GM18861 (cell line): ENCODE measurements around the gene MAD1L1.
"Not testable (repeated sequence)": the region's sequence is repeated elsewhere in the genome, so short reads cannot be mapped to it uniquely, and the experiment has no call there.

Experiments
- ATAC-seq: cut with Tn5 transposase; IDR thresholded peaks from one replicate; pipeline ENCODE4 v1.9.1; 2021; ENCODE audit not compliant: unreplicated experiment

The MAD1L1 gene

DNA sequence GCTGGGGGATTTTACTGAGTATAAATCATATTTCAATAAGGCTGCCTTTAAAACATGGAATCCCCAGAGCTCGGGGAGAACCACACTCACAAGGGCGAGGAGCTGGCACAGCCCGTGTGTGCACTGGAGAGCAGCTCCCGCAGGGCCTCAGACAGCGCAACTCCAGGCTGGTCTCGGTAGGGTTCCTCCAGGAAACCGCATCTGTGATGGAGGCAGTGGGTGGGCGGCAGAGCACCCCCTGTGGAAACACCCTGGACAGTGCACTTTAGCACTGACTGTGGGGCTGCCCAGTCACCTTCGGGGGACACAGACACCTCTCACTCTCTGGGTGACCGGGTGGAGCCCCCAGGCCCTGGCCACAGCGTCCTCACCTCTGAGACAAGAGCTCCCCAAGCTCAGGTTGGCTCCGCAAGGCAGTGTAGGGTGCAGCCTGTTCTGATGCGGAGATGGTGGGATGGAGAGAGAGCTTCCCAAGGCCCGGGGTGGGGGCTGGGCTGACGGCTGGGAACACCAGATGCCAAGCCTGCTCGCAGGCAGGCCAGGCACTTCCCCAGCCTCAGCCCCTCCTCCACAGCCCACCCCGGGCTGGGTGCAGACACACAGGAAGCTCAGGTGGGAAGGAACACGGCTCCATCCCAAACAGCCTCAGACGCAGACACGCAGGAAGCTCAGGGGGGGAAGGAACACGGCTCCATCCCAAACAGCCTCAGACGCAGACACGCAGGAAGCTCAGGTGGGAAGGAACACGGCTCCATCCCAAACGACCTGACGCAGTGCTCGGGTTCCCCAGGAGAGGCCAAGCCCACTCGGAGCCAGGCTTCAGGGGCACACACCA, 224.4 kb downstream of the MAD1L1 start:
- ATAC-seq: no peak

DNA sequence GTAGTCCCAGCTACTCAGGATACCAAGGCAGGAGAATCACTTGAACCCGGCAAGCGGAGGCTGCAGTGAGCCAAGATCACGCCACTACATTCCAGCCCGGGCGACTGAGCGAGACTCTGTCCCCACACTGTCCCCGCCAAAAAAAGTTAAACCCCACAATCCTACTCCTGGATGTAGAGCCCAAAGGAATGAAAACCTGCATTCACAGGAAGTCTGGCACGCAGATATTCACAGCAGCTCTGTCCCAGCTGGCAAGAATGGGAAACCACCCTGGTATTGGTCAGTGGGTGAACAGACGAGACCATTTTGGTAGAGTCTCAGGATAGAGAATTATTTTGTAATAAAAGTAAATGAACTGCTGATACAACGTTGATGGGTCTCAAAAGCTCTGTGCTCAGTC, 225.2 kb downstream of the MAD1L1 start:
- ATAC-seq: no peak

DNA sequence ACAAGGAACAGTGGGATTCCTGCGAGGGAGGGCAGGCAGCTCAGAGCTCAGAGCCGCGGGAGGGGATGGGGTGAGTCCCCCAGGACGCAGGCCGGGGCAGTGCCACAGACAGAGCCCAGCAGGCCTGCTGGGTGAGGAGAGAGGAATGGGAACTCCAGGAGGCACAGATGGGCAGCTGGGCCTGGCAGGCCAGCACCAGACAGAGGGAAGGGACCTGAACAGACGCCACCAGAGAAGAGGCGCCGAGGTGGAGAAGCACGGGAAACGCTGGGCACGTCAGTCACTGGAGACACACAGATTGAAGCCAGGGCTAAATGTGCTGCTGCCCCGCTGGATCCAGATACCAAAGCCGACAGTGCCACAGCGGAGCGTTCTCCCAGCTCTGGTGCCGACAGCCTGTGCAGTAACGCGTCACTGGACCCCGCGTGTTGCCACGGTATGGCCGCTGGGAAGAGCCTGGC, 225.8 kb downstream of the MAD1L1 start:
- ATAC-seq: no peak

DNA sequence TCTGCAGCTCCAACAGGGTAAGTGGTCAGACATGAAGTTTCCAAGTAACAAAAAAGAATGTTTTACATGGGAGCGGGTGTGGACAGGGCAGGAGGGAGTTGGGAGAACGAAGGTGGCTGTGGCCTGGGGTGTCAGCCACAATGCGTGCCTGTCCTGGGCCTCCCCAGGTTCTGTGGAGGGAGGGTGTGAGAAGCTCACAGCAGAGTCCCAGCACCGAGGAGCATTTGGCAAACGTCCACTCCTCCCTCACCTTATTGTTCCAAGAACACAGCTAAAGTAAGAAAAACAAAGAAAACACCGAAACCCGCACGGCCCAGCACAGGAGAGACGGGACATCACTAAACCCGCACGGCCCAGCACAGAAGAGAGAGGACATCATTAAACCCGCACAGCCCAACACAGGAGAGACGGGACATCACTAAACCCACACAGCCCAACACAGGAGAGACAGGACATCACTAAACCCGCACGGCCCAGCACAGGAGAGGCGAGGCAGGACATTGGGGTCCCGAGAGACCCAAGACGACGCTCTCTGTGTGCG, 226.4 kb downstream of the MAD1L1 start:
- no peak for ATAC-seq

DNA sequence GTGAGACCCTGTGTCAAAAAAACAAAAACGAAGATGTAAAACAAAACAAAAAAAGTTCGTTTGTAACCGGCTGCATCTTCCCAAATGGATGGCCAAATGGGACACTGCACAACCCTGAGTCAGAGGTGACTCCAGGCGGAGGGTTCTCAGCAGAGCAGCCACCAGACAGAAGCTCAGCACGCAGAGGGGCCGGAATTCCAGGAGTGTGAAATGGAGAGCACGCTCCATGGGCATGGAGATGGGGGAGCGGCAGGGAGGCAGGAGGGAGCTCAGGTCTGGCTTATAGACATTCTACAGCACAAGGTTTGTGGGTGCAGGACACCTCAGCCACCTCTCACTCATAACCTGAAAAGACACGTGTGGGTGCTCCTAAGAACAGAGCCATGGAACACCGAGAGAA, 227.0 kb downstream of the MAD1L1 start:
- no peak for ATAC-seq

DNA sequence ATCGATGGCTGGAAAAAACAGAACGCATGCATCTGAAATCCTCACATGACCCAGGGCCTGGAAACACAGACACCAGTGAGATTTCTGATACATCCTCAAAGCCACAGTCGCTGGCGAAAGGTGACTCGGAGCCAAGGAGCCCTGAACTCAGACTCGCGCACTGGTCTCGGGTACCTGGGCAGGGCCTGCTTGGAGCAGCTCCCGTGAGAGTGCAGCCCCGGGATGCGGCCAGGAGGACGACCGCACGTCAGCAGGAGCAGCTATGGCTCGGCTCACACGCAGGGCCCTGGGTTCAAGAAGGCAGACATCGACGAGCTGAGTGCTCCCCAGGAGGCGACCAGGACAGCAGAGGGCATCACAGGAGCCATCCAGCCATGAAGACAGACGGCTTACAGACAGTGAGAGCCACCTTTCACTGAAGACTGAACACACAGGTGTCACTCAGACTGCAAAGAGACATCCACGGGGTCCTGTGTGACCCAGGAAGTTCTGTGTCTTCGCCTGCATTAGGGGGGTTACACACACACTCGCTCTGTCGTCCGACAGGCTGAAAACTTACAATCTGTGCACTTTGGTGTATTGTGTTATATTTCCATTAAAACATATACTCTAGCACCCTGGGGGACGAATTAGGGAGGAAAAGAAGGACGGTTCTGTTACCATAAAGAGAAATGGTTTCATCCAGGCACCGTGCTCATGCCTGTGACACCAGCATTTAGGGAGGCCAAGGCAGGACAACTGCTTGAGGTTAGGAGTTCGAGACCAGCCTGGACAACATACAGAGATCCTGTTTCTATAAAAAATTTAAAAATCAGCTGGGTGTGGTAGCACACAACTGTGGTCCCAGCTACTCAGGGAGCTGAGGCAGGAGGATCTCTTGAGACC, 227.7 kb downstream of the MAD1L1 start:
- ATAC-seq: no peak

DNA sequence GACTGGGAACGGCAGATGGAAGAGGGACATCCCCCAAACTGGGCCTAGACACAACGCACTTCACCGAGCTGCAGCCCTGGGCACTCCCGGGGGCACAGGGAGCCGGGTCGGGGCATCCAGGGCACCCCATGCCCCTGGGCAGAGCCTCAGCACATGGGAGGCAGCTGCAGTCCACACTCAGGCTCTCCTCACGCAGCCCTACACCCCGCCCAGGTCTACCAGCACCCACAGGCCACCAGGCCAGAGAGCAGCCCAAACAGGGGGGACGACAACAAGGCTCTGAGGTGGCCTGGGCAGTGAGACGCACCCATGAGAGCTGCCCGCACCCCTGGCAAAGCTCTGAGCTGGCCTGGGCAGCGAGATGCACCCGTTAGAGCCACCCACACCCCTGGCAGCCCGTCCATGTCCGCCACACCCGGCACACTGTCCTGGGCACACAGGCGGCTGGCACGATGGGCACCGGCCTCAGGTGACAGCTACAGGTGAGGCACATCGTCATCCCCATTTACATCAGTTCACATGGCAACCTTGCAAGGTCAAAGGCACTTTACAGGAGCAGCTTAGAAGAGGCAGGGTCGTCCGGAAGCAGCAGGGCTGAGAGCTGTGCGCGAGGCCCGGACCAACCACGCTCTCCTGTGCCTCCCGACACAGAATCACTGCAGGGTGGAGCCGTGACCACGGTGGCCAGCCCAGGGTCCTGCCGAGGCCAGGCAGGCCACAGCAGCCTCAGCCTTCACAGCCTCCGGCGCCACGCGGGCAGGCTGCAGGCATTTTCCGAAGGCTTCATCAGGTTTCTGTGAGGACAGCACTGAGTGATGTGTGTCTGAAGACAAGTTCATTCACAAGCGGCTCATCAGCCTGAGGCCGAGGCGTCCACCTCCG, 228.6 kb downstream of the MAD1L1 start:
- ATAC-seq: no peak

DNA sequence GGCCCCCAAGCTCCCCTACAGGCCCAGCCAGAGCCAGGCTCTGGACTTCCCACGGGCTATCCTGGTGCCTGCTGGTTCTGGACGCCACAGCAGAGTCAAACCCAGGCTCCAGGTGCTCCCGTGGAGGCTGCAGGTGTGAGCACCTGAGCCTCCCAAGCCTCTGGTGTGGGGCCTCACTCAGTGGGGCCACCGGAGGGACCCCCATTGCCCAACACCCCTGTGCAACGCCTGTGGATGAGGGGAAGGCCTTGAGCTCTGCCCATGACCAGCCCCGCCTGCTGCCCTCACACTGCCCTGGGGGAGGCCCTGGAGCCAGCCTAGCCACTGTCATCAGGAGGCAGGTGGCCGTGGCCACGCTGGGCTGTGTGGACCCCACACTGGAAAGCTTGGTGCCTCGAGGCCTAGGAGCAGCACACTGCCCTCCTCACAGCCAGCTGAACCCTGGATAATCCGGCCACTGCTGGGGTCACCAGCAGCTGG, 229.3 kb downstream of the MAD1L1 start:
- no peak for ATAC-seq

DNA sequence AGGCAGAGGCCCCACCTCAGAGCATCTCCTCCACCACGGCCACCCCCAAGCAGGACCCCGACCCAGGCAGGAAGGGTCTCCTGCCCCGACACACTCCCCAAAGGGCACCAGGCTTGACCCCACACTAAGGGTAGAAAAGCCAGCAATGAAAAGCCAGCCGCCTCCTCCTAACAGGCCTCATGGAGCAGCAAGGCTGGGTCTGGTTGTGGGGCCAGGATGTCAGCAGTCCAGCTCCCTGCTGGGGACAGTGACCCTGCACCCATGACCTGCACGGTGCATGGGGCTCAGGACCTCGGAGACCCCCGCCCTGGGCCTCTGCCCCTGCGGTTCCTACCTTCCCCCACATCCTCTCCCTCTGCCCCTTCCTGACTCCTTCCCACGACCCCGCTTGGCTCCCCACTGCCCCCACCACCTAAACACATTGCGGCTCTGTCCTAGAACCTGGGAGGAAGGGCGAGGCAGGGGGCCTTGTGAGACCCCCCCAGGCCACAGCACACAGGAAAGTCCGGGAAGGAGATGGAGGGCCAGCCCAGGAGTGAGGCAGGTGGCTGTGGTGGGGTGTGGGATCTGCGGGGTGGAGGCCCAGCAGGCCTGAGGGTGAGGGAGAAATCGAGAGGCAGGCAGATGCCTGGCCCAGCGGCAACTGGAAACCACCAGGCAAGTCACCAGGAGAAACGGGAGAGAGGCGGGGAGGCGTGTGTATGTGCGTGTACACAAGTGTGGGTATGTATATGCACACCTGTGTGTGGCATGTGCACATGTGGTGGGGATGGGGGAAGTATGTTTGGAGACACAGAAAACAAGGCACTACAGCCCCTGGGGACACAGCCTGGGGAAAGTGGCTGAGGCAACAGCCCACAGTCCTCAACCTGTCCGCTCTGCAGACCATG, 229.9 kb downstream of the MAD1L1 start:
- no peak for ATAC-seq

DNA sequence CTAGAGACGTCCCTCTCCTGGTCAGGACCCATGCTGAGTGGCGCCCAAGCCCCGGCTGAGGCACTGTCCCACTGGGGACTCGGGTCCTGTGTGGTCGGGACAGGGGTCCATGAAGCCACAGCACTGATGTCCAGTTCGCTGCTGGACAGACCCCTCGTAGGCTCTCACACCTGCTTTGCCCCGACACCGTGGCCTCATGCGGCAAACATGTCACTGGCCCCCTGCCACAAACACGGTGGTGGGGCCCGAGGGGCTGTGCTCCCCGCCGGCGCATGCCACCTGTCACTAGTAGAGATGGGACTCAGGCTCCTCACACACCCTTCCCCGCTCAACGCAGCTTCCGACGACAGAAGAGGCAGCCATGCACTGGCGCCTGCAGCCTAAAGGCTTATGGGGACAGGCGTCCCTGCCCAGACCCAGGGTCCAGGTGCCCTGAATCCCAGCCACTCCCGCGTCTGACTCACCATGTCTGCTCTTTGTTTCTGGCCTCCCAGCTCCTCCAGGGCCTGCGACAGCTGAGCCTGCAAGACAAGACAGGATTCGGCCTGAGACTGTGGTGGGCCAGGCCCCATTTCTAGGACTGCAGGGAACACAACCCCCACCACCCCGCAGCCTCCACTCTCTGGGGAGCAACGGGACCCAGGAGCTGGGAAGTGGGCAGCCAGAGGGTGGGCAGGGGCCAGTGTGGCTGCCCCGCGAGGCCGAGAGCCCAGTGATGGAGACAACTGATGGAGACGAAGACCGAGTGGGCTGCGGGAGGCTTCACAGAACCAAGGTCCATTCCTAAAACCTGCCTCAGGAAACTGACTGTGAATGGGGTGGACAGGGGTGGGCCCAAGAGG, 230.9 kb downstream of the MAD1L1 start:
- ATAC-seq: no peak

DNA sequence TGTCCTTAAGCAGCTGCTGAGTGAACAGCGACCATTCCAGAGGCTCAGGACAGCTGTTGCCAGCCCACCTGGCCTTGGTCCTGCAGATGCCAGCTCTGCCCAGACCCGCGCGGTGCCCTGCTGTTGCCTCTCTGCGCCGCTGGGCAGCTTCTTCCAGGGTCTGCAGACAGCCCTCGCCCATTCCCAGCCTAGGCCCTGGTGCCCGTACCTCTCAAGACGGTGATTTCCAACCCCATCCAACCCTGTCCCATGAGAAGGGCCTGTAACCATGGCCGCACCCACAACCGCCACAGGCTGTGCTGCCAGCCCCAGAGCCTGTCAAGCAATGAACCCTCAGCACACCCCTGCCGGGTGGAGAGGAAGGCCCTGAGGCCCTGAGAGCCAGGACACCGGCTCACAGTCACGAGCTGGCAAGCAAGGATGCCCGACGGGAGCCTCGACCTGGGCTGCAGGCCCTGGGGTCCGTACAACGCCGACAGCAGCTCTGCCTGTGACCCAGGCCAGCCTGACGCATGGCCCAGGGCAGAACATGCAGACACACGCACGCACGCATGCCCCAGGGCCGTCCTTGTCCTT, 231.9 kb downstream of the MAD1L1 start:
- ATAC-seq: no peak

DNA sequence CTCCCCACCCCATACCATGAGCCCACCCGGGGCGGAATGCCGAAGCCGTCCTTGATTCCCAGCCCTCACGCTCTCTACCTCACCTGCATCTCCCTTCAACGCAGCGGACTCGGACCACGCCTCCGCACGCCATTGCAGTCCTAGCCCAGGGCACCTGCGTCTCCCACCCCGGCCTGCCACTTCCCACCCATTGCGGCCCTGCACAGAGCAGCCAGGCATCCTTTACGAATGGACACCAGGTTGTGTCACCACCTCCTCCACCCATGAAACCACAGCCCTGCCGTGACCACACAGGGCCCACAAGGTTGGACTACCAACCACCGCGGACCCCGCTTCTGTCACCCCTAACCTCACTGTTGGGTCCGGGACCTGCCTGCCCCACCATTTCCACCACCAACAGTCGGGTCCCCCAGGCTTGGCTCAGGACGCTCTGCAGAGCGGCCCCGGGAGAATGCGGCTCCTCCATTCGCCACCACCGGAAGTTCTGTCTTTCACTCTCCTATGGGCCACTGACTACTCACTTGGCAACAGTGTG, 232.5 kb downstream of the MAD1L1 start:
- ATAC-seq: no peak

DNA sequence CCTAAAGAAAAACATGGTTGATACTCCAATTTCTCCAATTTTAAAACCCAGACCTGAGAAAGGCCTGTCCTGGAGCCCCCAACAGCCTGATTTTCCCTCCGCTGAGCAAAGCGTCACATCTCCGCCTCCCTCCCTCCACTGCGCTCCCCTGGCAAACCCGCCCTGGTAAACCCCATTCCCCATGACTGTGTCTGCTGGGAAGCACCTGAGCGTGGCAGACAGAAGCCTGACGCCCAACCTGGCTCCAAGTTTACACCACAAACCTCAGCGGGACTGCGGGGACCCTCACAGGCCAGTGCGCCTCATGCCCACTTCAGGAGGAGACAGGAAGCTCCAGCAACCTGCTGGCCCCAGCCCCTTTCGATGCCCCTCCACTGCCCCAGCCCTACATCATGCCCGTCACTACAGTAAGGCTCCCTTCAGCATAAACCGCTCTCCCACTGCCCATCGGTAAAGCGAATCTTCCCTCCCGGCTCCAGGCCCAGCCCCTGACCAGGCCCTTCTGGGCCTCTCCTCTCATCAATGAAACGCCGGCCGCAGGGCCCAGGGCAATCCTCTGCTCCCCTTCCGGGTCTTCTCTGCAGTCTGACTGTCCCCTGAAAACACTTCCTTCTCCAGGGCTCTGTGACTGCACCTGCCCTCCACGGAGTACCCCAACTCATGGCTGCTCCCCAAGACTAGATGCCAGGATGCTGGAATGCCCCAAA, 233.3 kb downstream of the MAD1L1 start:
- ATAC-seq: no peak

DNA sequence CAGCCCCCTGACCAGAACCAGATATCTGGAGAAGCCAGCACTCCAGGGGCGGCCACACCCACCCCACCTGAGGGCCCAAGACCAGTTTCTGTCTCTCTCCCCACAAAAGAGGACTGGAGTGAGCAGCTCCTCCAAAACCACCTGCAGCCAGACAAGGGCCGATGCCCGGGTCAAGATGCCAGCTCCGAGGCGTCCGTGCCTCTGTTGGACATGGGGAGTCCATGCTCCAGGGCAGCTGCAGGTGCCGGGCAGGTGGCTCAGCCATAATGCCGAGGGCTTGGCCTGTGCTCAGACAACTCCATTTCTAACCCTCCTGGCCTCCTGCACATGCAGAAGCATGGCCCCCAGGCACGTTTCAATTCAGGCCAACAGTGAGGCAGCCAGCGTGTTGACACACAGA, 234.6 kb downstream of the MAD1L1 start:
- ATAC-seq: no peak

DNA sequence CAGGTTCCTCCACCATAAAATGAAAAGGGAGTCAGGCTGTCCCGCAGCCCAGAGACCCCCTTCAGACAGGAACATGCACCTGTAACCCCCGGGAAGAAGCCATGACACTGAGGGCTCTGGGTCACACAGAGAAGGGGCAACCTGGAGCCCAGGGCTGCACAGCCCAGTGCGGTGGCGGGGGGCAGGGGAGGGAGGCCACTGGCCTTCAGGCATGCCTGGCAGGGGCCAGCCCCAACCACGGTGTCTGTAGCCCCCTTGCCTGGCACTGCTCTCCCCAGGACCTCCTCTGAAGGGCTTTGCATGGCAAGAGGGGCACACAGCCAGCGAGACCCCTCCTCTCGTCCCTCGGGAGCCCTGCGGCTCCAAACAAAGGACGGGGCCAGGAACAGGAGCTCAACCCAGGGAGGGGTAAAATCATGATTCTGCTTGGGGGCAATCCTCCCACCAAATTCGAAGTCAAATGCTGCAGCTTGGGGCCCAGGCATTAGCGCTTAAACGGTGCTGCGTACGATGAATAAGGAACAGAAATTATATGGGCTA, 235.1 kb downstream of the MAD1L1 start:
- no peak for ATAC-seq

DNA sequence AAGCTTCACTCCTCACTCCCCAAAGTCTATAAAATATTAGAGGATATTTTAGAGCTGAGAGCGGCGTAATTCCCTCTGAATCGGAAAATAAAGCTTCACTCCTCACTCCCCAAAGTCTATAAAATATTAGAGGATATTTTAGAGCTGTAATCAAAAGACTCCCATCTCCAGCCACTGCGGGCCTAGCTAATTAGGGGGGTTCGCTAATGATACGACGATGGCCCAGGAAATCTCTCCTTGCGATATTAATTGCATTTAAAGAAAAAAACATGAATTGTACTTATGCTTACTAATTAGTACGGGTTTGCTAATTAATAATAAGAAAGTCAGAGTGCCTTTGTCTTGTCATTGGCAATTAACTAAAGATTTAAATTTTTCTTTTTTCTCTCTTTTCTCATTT, 235.9 kb downstream of the MAD1L1 start:
- no peak for ATAC-seq

DNA sequence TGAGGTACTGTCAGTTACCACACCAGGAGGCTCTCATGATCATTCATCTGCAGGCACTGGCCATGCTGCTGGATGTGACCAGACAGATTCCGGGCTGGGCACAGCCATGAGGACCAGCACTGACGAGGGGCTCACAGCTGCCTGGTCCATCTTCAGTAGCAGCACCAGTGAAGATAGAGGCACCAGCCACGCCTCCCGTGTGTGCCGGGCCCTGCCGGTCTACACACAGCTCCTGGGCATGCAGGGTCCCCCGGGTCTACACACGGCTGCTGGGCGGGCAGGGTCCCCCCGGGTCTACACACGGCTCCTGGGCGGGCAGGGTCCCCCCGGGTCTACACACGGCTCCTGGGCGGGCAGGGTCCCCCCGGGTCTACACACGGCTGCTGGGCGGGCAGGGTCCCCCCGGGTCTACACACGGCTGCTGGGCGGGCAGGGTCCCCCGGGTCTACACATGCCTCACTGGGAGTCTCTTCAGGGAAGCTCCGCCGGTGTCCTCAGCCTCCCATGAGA, 236.8 kb downstream of the MAD1L1 start:
- ATAC-seq: not testable (repeated sequence)
